Mucosa of descending colon (tissue), 3 donors: ENCODE measurements around the gene IPO4. TPM values are rescaled to one million over a fixed set of nuclear protein-coding genes. Genes with fewer than 3 reads are reported as not detected.

ENCODE experiments used
- ATAC-seq: fragments of 200-7000 bp; cut with Tn5 transposase; one replicate; pipeline ENCODE4 v1.9.1; 2020; ENCODE audit warnings: mild to moderate bottlenecking, moderate library complexity
- DNase-seq, 3 donors: peaks; one replicate each; pipeline ENCODE4 v3.0.0-alpha.2; 2020
- H3K36me3 ChIP-seq: fragments of 200-600 bp; one replicate; pipeline ENCODE4 v1.8.0; 2021; ENCODE audit warnings: low read depth, mild to moderate bottlenecking
- H3K4me1 ChIP-seq: fragments of 200-600 bp; one replicate; pipeline ENCODE4 v1.8.0; 2021; ENCODE audit warnings: low read depth, mild to moderate bottlenecking
- H3K4me3 ChIP-seq: fragments of 200-600 bp; one replicate; pipeline ENCODE4 v1.8.0; 2021; ENCODE audit warnings: mild to moderate bottlenecking
- H3K9me3 ChIP-seq: fragments of 200-600 bp; one replicate; pipeline ENCODE4 v1.8.0; 2021; ENCODE audit warnings: mild to moderate bottlenecking
- intact Hi-C, 2 donors: fragments of 100-400 bp; cut with DNase I in 1 of 2; cut with micrococcal nuclease in 1 of 2; formaldehyde crosslinking; loops; one replicate each; pipeline versions ENCODE4 v1.11.0 to v1.11.1; 2022; cut with DNase I, micrococcal nuclease
- total RNA-seq, 3 donors: library from RNA; stranded (reverse); fragmentation: NEBNext Ultra II Directional in 2 of 3; extraction: Animal tissue kit (Norgen Biotek cat#: 25700) in 2 of 3; gene quantifications; one replicate each; pipeline versions ENCODE4 v1.2.1 to v1.2.4, GENCODE V29; 2021 to 2023
- TF ChIP-seq, protein P1 (sequence below): fragments of 200-600 bp; IDR thresholded peaks from one replicate; pipeline ENCODE4 v1.8.0; 2022; ENCODE audit warnings: antibody characterized with exemption, mild to moderate bottlenecking
- donor health status: DM: no; HTN: no; CAD: no; lungs with moderate emphysema.
- donor health status: DM: no; HTN: no; CAD: no.
- donor health status: DM: no; HTN: yes; CAD: no.

IPO4 gene
- total RNA-seq, 3 donors from 2014 or later = 23.2 to 29.3 (median 26.8) TPM

DNA sequence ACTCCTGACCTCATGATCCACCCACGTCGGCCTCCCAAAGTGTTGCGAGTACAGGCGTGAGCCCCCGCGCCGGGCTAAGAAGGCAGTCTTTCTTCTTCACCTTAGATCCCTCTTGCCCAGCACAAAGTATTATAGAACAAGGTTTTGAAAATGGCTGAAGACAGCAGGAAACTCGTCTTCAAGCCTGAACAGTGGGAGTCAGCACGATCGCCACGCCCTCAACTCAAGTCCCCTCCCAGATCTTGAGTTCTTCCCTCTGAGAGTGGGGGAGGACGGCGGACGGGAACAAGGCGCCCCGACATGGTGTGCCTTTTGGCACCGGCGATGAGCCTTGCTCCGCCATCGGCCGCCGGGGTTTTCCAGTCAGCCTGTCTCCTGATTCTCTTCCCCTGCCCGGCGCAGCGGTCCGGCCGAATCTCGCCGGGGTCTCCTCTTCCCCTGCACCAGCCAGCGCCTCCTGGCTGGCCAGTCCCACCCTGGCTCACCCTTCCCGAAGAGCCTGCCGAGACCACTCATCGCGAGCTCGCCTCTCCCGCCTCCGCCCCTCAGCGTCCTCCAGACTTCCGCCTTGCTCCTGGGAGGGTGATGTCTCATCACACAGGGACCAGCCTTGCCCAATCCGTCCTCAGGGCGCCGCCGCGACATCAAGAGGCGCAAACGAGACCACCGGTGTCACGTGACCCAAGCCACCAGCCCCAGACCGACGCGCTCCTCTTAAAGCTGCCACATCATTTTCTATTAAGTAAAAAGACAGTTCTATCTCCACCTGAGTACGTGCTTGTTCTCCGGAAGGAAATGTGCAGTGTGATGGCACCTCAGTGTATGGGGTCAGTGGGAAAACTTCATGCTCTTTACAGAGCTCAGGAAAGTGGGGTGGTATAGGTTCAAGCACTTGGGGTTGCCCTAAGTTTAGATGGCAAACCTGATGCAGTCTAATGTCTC is 24.6 kb upstream of the IPO4 start, which contains the start of gene CHMP4A:
CHMP4A (minus strand) TSS at position 565 of the 942 bp plus-strand sequence; CDS start at position 516, 49 bp downstream.
- peaks cover 3% of the 10 kb centered on the region for H3K36me3 ChIP-seq
- DNase-seq = peak; percentile 96 to 99 (median 97)
- H3K9me3 ChIP-seq = no peaks in the 10 kb centered on the region
- ATAC-seq = peak; percentile 91
- H3K4me1 ChIP-seq = peaks cover 19% of the 10 kb centered on the region
- intact Hi-C loops = no loop called here
- TF ChIP-seq, protein P1, sequence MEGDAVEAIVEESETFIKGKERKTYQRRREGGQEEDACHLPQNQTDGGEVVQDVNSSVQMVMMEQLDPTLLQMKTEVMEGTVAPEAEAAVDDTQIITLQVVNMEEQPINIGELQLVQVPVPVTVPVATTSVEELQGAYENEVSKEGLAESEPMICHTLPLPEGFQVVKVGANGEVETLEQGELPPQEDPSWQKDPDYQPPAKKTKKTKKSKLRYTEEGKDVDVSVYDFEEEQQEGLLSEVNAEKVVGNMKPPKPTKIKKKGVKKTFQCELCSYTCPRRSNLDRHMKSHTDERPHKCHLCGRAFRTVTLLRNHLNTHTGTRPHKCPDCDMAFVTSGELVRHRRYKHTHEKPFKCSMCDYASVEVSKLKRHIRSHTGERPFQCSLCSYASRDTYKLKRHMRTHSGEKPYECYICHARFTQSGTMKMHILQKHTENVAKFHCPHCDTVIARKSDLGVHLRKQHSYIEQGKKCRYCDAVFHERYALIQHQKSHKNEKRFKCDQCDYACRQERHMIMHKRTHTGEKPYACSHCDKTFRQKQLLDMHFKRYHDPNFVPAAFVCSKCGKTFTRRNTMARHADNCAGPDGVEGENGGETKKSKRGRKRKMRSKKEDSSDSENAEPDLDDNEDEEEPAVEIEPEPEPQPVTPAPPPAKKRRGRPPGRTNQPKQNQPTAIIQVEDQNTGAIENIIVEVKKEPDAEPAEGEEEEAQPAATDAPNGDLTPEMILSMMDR = no peak
- peak within 1 kb of the TSS; percentile 37 for H3K4me3 ChIP-seq

DNA sequence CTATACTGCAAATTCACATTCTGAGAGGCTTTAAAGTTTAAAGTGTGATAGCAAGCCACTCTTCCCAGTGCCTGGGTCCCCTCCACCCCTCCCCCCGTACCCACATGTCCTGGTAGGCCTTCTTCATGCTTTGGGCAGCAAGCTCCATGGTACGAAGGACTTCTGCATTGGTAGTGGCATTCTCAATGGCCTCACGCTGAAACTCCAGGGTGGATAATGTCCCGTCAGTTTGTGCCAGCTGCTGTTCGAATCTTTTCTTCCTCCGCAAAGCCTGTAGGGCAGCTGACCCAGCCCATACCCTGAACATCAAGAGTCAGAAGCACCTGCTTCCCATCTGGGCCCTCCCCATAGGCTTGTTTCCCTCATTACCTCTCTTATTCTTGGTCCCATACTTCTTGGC is 22.7 kb upstream of the IPO4 start:
- Histone ChIP-seq H3K4me3 (no peak overlapping the region), H3K9me3 (no peaks in the 10 kb centered on the region), H3K4me1 (peaks cover 19% of the 10 kb centered on the region), H3K36me3 (peaks cover 3% of the 10 kb centered on the region)
- TF ChIP-seq, protein P1 = no peak
- intact Hi-C loops = no loop called here
- ATAC-seq = no peak
- DNase-seq = no peak

DNA sequence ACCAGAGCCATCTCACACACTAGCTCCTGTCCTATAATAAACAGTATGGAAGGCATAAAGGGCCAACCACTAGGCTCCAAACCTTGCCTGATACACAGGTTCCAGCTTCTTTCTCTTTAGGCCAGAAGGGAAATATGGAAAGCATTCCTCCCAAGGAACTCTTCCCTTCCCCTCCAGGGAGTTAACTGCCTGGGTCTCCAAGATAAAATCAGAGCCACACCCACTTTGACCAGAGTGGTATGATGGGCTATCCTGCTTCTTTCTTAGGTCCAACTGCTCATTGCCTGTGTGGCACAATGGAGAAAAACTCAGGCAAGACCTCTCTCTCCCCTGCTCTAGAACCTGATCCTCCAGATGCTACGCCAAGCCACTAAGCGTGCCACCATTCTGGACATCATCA is 19.0 kb upstream of the IPO4 start:
- Histone ChIP-seq H3K4me1 (peaks cover 6% of the 10 kb centered on the region), H3K36me3 (peaks cover 3% of the 10 kb centered on the region), H3K4me3 (no peak overlapping the region), H3K9me3 (no peaks in the 10 kb centered on the region)
- intact Hi-C loops = no loop called here
- TF ChIP-seq, protein P1 = no peak
- DNase-seq (no peak), ATAC-seq (no peak)

DNA sequence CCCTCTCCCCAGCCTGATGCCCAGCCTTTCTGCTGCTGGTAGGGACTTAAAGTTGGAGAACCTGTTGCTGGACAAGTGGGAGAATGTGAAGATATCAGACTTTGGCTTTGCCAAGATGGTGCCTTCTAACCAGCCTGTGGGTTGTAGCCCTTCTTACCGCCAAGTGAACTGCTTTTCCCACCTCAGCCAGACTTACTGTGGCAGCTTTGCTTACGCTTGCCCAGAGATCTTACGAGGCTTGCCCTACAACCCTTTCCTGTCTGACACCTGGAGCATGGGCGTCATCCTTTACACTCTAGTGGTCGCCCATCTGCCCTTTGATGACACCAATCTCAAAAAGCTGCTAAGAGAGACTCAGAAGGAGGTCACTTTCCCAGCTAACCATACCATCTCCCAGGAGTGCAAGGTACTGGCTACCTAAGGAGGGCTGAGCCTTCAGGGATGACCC is 18.5 kb upstream of the IPO4 start:
- no peaks in the 10 kb centered on the region for H3K9me3 ChIP-seq
- ATAC-seq (no peak), DNase-seq (no peak)
- H3K36me3 ChIP-seq = peaks cover 3% of the 10 kb centered on the region
- H3K4me3 ChIP-seq = no peak overlapping the region
- TF ChIP-seq, protein P1 = no peak
- intact Hi-C loops = no loop called here
- H3K4me1 ChIP-seq = peaks cover 3% of the 10 kb centered on the region

DNA sequence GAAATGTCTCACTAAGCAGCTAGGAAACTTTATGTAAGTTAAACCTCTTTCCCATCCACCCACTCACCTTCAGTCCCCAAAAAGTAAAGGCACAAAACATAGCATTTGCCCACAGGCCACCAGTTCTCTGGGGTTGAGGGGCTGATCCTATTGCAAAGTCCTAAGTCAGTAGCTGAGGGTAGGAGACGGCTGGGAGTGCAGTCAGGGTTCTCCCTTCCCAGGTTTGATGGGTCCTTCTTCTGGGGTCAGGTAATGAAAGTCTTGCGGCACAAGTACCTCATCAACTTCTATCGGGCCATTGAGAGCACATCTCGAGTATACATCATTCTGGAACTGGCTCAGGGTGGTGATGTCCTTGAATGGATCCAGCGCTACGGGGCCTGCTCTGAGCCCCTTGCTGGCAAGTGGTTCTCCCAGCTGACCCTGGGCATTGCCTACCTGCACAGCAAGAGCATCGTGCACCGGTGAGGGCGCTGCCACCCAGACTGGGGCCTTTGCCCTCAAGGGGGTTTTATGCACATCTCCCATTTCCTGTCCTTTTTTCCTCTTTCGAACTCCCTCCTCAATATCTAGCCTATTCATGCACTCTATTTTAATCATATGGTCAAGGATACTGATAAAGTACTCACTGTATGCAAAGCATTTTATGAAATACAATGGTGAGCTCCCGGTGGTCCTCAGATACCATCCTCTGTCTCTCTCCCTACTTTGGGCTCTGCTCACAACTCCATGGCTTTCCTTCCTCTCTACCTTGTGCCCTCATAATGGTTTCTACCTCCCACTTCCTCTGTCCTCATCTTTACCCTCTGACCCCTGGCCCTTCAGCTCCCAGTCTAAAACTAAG is 17.9 kb upstream of the IPO4 start:
- H3K9me3 ChIP-seq = no peaks in the 10 kb centered on the region
- no peak overlapping the region for H3K4me3 ChIP-seq
- no peak for DNase-seq
- TF ChIP-seq, protein P1 = no peak
- H3K36me3 ChIP-seq = peaks cover 3% of the 10 kb centered on the region
- ATAC-seq = no peak
- intact Hi-C loops = no loop called here
- H3K4me1 ChIP-seq = no peaks in the 10 kb centered on the region
